Right lobe of liver (tissue), 6 donors: Measurements from ENCODE around the gene CBX2. TPM values are rescaled to one million over a fixed set of nuclear protein-coding genes. Genes with fewer than 3 reads are reported as not detected.

Experiments used
- ATAC-seq, 4 donors: fragments of 200-7000 bp; cut with Tn5 transposase; one replicate each; pipeline ENCODE4 v1.9.1; 2020; ENCODE audit warnings: mild to moderate bottlenecking in 4 of 4, moderate library complexity in 4 of 4
- DNase-seq, 3 donors: peaks; one replicate each; pipeline ENCODE4 v3.0.0-alpha.2; 2020
- H3K27ac ChIP-seq, 3 donors: fragments of 200-600 bp; one replicate each; pipeline ENCODE4 v1.8.0; 2022
- H3K27me3 ChIP-seq, 2 donors: fragments of 200-600 bp; one replicate each; pipeline ENCODE4 v1.8.0; 2022
- H3K36me3 ChIP-seq, 4 donors: fragments of 200-600 bp; sonication (generic) in 1 of 4; one replicate each; pipeline versions ENCODE4 v1.5.1 to v1.8.0; 2017 to 2022; ENCODE audit warnings: control low read depth in 1 of 4
- H3K4me1 ChIP-seq, 4 donors: fragments of 200-600 bp; sonication (generic) in 1 of 4; one replicate each; pipeline versions ENCODE4 v1.5.1 to v1.8.0; 2017 to 2022; ENCODE audit warnings: control low read depth in 1 of 4
- H3K4me3 ChIP-seq, 3 donors: fragments of 200-600 bp; one replicate each; pipeline ENCODE4 v1.8.0; 2022
- H3K9me3 ChIP-seq, 4 donors: fragments of 200-600 bp; sonication (generic) in 1 of 4; one replicate each; pipeline versions ENCODE4 v1.5.1 to v1.8.0; 2017 to 2022; ENCODE audit warnings: control low read depth in 1 of 4
- POLR2A ChIP-seq: fragments of 450-650 bp; IDR thresholded peaks from one replicate; pipeline ENCODE4 v1.6.1; 2017; ENCODE audit warnings: antibody characterized with exemption, mild to moderate bottlenecking
- WGBS: methylation state at CpG from one replicate; pipeline ENCODE4 v1.1.6; 2018; ENCODE audit warnings: low coverage, low lambda C conversion rate; ENCODE audit not compliant: insufficient coverage; ENCODE audit errors: missing lambda C conversion rate; 5-methylcytosine and 5-hydroxymethylcytosine counted together
- intact Hi-C, 2 donors: fragments of 100-400 bp; cut with DNase I; formaldehyde crosslinking; loops; one replicate each; pipeline versions ENCODE4 v1.11.2 to v1.14.1; 2022
- long read RNA-seq: library from polyadenylated mRNA; unstranded; transcript quantifications from one replicate; pipeline ENCODE4 v2.0.0, GENCODE V29; 2019
- total RNA-seq, 6 experiments: library from RNA; depleted of rRNA in 2 of 6; stranded (reverse); fragments of >200 nt in 2 of 6; fragmentation: NEBNext Ultra II Directional in 3 of 6; extraction: Animal tissue kit (Norgen Biotek cat#: 25700) in 3 of 6; gene quantifications; one replicate each; pipeline versions ENCODE4 v1.1.0 to v1.2.4, GENCODE V29; 2016 to 2023
- TF ChIP-seq, protein P1 (sequence below), 4 donors: fragments of 200-600 bp in 3 of 4; fragments of 450-650 bp in 1 of 4; IDR thresholded peaks; one replicate each; pipeline versions ENCODE4 v1.5.1 to v1.8.0; 2016 to 2022; ENCODE audit warnings: antibody characterized with exemption in 4 of 4, mild to moderate bottlenecking in 2 of 4
- donor health status: DM: no; HTN: yes; CAD: no.
- donor health status: DM: no; HTN: no; CAD: no.
- donor health status: DM: no; HTN: no; CAD: no.
- donor health status: DM: no; HTN: yes; CAD: no.
- donor health status: DM: no; HTN: yes; CAD: no.

Gene CBX2
- total RNA-seq: 1 to 10 TPM in 3 of 6 experiments, under 1 TPM in 3; 0.33 to 3.5 (median 1.1) TPM
- long read RNA-seq, partial matches to known transcripts: 0 of 1 reads
- long read RNA-seq, other reads (novel, unspliced or antisense): 0 of 1 reads

DNA sequence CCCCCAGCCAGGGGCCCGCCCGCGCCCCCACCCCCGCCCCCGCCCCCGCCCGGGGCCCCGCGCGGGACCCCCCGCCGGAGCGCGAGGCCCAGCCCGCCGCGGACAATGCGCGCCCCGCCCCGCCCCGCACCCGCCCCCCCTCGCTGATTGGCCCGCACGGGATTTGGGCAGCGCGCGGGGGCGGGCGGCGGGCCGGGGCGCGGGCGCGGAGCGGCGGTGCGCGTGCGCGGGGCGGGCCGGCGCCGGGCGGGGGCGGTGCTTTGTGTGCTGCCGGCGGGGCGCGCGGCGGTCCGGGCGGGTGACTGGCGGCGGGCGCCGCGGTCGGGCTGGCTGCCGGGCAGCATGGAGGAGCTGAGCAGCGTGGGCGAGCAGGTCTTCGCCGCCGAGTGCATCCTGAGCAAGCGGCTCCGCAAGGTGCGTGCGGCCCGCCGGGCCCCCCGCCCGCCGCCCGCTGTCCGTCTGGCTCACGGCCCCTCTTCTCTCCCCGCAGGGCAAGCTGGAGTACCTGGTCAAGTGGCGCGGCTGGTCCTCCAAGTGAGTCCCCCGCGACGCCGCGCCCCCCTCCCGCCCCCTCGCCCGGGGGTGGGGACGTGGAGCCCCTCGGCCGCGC is at the start of gene CBX2:
Gene CBX2, plus strand, starts transcription at position 255 of the 610 bp plus-strand sequence. Its CDS starts 88 bp downstream, at position 343.
- WGBS: no CpG with 5 or more reads among the region's 96 CpGs
- Histone ChIP-seq H3K4me3 (peak within 1 kb of the TSS; percentile 46 to 66 (median 48)), H3K9me3 (no peaks in the 10 kb centered on the region), H3K27me3 (peaks cover 0 to 39% of the 10 kb centered on the region in 2 donors), H3K4me1 (peaks cover 0 to 25% (median 0%) of the 10 kb centered on the region in 4 donors), H3K27ac (peak within 1 kb of the TSS in 2 of 3 donors; percentile 24 to 50), H3K36me3 (no peaks in the 10 kb centered on the region)
- TF ChIP-seq POLR2A: no peak
- TF ChIP-seq, protein P1, sequence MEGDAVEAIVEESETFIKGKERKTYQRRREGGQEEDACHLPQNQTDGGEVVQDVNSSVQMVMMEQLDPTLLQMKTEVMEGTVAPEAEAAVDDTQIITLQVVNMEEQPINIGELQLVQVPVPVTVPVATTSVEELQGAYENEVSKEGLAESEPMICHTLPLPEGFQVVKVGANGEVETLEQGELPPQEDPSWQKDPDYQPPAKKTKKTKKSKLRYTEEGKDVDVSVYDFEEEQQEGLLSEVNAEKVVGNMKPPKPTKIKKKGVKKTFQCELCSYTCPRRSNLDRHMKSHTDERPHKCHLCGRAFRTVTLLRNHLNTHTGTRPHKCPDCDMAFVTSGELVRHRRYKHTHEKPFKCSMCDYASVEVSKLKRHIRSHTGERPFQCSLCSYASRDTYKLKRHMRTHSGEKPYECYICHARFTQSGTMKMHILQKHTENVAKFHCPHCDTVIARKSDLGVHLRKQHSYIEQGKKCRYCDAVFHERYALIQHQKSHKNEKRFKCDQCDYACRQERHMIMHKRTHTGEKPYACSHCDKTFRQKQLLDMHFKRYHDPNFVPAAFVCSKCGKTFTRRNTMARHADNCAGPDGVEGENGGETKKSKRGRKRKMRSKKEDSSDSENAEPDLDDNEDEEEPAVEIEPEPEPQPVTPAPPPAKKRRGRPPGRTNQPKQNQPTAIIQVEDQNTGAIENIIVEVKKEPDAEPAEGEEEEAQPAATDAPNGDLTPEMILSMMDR (IDR thresholded peaks at IDR 0.05): no peak
- intact Hi-C loops: no loop called here
- DNase-seq: peak; percentile 85 to 86 (median 85)
- peak; percentile 69 to 82 (median 72) for ATAC-seq

DNA sequence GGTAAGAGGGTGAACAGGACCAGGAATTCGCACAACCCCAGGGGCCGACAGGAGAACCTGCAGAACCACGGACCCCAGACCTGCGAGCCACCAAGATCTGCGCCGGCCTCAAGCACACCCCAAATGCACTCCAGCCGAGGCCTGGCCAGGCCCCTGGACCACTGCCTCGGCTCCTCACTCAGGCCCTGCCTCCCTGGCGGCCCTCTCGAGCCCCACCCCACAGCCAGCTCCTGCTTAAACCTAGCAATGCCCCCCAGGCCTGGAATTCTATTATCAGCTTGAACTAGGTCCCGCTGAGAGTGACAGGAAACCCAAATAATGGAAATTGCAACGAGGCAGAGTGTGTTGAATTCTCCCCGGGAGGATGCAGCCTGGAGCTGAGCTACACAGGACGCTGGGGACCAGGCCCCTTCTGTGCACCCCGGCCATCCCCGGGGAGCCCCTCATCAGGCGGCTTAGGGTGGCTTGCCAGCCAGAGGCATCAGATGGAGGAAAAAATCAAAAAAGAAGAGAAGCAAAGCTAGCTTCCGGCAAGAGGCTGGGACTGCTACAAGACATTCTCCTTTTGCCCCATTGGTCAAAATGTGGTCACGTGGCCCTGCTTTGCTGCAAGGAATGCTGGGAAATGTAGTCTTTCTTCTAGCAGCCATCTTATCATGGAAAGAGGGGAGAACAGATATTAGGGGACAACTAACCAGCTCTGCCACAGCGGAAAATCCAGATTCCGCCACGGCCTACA is 49.6 kb upstream of the CBX2 start:
- intact Hi-C loops: no loop called here
- WGBS: 9% methylated on average over 12 of the region's 22 CpGs
- Histone ChIP-seq H3K4me1 (peaks cover 0 to 19% (median 9%) of the 10 kb centered on the region in 4 donors), H3K36me3 (no peaks in the 10 kb centered on the region), H3K27ac (peak overlapping the region in 1 of 3 donors; percentile 22), H3K27me3 (no peaks in the 10 kb centered on the region), H3K9me3 (no peaks in the 10 kb centered on the region), H3K4me3 (peak overlapping the region; percentile 34 to 58 (median 37))
- DNase-seq: peak; percentile 76 to 90 (median 81)
- ATAC-seq: peak; percentile 41 to 65 (median 60)
- TF ChIP-seq, protein P1 (IDR thresholded peaks at IDR 0.05): no peak
- TF ChIP-seq POLR2A: no peak

DNA sequence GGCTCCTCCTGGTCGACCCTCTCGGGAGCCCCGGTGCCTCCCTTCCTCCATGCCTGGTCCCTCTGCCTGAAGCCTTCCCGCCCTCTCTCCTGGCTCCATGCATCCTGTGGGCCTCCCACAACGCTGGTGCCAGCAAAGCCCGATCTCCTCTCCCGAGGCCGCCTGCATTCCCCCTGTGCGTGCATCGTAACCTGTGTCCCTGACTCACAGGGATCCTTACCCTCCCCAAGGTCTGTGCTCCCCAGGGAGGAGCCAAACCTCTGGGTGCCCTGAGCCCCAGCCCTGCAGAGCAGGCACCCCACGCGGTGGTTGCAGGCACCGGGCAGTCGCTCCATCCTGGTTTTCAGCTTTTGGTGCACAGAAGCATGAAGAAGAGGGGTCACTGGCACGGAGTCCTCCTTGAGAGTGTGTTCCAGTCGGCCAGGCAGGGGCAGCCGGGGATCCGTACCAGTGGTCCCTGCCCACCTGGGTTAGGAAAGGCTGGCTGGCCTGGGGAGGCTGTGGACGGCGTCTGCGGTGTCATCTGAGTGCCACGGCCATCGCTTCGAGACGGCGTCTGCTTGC is 49.0 kb upstream of the CBX2 start:
- 46% methylated on average over 9 of the region's 26 CpGs for WGBS
- no peak for DNase-seq
- intact Hi-C loops: no loop called here
- Histone ChIP-seq H3K9me3 (no peaks in the 10 kb centered on the region), H3K4me3 (peak overlapping the region in 2 of 3 donors; percentile 37 to 58), H3K4me1 (peaks cover 0 to 24% (median 12%) of the 10 kb centered on the region in 4 donors), H3K27me3 (no peaks in the 10 kb centered on the region), H3K36me3 (no peaks in the 10 kb centered on the region), H3K27ac (no peak overlapping the region)
- peak in 1 of 4 donors; percentile 0 for ATAC-seq
- TF ChIP-seq POLR2A: no peak
- TF ChIP-seq, protein P1 (IDR thresholded peaks at IDR 0.05): no peak

DNA sequence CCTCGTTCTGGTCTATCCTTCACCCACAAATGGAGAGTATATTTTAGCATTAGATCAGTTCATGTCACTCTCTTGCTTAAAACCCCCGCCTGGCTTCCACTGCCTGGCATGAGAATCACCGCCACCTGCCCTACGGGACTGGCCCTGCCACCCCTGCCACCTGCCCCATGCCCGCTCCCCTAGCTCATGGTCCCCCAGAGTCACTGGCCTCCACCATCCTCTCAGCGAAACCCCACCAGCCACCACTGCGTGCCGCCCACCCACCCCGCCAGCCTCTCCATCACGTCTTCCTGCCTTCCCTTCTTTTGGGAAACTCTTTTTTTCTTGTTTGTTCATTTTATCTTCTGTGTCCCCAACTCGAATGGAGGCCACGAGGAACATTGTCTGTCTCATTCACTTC is 48.2 kb upstream of the CBX2 start:
- DNase-seq: no peak
- Histone ChIP-seq H3K4me3 (no peak overlapping the region), H3K27ac (no peak overlapping the region), H3K36me3 (no peaks in the 10 kb centered on the region), H3K9me3 (no peaks in the 10 kb centered on the region), H3K27me3 (no peaks in the 10 kb centered on the region), H3K4me1 (peaks cover 0 to 24% (median 12%) of the 10 kb centered on the region in 4 donors)
- intact Hi-C loops: no loop called here
- WGBS: 93% methylated on average over 10 of the region's 12 CpGs
- no peak for TF ChIP-seq POLR2A
- TF ChIP-seq, protein P1 (IDR thresholded peaks at IDR 0.05): no peak
- ATAC-seq: no peak
